ENCODE measurements around the gene CDCA4. TPM values are rescaled to one million over a fixed set of nuclear protein-coding genes. Genes with fewer than 3 reads are reported as not detected.

Gene CDCA4
- total and polyA plus RNA-seq, 7 experiments from 2014 or later = 8.0 to 47.8 (median 13.2) TPM

DNA sequence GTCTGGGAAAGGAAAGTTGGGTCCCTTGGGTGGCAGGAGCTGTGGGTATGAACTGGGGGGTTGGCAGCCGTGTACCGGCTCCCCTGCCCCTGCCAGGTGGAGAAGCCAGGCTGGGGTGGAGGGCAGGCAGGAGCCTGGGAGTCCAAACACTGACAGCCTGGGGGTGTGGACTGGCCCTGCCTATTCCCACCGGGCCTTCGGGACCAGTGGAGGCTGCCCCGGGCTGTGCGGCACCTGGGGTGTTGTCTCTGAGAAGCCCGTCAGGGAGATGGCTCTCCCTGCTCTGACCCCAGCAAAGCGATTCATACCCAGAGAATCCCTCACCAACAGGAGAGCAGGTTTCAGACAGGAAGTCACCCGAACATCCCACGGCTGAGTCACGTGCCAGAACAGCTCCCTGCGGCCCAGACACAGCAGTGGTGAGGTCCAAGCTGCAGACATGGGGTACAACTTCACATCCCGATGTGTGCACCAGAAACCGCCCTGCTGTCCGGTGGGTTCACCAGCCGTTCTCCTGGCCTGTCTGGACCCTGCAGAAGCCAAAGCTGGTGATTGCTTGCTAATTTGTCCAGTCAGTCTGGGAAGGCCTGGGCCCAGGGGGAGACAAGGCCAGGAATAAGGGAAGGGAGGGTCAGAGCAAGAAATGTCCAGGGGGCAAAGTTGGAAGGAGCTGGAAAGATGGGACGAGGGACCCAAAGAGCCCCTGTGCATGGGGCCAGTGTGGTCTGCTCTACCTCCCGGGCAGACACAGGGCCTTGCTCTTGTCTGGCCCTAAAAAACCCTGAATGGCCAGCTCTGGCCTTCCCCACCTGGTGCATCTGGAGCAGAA, 46.5 kb upstream of the CDCA4 start:
- CTCF ChIA-PET = interaction anchor here (0.9 to 3.2 kb wide), 6 partner anchors 9 to 82 kb away, joined by 3 to 16 read pairs (median 4); partner anchors contain the start of gene CLBA1

DNA sequence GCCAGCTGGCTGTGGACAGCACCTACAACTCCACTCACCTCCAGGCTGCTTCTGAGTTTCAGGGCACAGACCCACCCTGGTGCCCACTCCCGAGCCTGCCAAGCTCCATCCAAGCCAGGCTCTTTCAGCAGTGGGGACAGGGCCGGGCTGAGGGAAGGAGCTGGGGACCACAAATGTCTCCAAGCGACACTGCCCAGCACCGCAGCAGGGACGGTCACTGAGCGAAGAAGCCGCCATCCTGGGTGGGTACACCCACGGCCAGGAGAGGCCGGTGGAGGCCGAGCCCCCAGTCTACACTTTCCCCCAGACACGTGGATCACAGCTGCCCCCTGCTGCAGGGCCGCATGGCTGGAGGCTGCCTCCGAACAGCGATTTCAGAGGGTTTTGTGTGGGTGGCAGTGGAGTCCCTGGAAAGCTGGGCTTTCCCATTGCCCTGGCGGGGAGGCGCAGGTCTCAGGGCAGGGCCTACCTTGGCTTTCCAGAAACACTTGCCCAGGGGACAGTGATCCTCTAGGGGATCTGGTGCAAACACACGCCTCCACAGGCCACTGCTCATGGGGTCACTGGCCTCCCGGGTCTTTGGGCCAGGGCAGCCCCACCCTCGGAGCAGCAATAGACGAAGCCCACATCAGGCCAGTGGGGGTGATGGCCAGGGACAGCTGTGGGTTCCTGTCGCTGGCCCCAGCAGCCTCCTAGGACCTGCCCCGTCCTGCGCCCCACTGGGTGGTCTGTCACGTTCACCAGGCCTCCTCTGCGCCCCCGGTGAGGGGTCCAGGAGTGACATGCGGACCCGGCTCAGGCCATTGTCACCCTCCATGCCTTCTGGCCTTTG, 45.6 kb upstream of the CDCA4 start:
- peak in 1 of 9 donors; percentile 12 for DNase-seq
- Histone ChIP-seq H3K9me3 (ENCODE audit: control insufficient read depth in 2 of 3, low read length in 3 of 3) (no peaks in the 10 kb centered on the region), H3K4me1 (ENCODE audit: control insufficient read depth in 2 of 2, insufficient read depth in 2 of 2, low read length in 2 of 2) (peaks cover 59 to 73% of the 10 kb centered on the region in 2 donors), H3K27ac (ENCODE audit: low read depth, low read length) (peak overlapping the region; percentile 96), H3K27me3 (ENCODE audit: control insufficient read depth in 2 of 2, insufficient read depth in 2 of 2, low read length in 2 of 2) (no peaks in the 10 kb centered on the region), H3K4me3 (ENCODE audit: low read length) (peak overlapping the region; percentile 97), H3K36me3 (ENCODE audit: control insufficient read depth in 2 of 3, insufficient read depth in 3 of 3, low read length in 3 of 3) (no peaks in the 10 kb centered on the region)
- no peak for ATAC-seq
- CTCF ChIA-PET = interaction anchor here (0.6 to 3.2 kb wide), 7 partner anchors 8 to 154 kb away, joined by 3 to 16 read pairs (median 4); partner anchors contain the start of gene CLBA1
- no peaks in the 10 kb centered on the region for H3K9me3 Mint-ChIP-seq
- H3K4me1 Mint-ChIP-seq = peaks cover 34 to 86% (median 57%) of the 10 kb centered on the region in 7 donors
- H3K36me3 Mint-ChIP-seq = peaks cover 0 to 13% (median 0%) of the 10 kb centered on the region in 5 donors
- H3K27me3 Mint-ChIP-seq = peaks cover 0 to under 1% (median 0%) of the 10 kb centered on the region in 5 donors
- POLR2A ChIA-PET = interaction anchor here (0.7 to 4.8 kb wide), 15 partner anchors 8 to 234 kb away, joined by 3 to 62 read pairs (median 7); partner anchors contain the start of genes BRF1 and CDCA4
- peak overlapping the region; percentile 82 to 96 (median 90) for H3K4me3 Mint-ChIP-seq
- intact Hi-C loops (cut with micrococcal nuclease) = loop anchor here in 1 of 2 donors (5.0 kb wide), 1 partner anchor 89 kb away; the partner anchor contains the start of gene AHNAK2
- H3K27ac Mint-ChIP-seq = peak overlapping the region; percentile 93 to 99 (median 98)

More for the DNA sequence above, 46.5 kb upstream of the CDCA4 start:
- Histone ChIP-seq H3K27me3 (ENCODE audit: control insufficient read depth in 2 of 2, insufficient read depth in 2 of 2, low read length in 2 of 2) (no peaks in the 10 kb centered on the region), H3K4me3 (ENCODE audit: low read length) (peak overlapping the region; percentile 97), H3K36me3 (ENCODE audit: control insufficient read depth in 2 of 3, insufficient read depth in 3 of 3, low read length in 3 of 3) (no peaks in the 10 kb centered on the region), H3K9me3 (ENCODE audit: control insufficient read depth in 2 of 3, low read length in 3 of 3) (no peaks in the 10 kb centered on the region), H3K27ac (ENCODE audit: low read depth, low read length) (peak overlapping the region; percentile 96), H3K4me1 (ENCODE audit: control insufficient read depth in 2 of 2, insufficient read depth in 2 of 2, low read length in 2 of 2) (peaks cover 53 to 65% of the 10 kb centered on the region in 2 donors)
- intact Hi-C loops (cut with micrococcal nuclease) = loop anchor here in 1 of 2 donors (5.0 kb wide), 1 partner anchor 90 kb away; the partner anchor contains the start of gene AHNAK2
- DNase-seq (peak in 3 of 9 donors; percentile 41 to 64 (median 47)), ATAC-seq (no peak)
- Mint-ChIP-seq H3K27ac (peak overlapping the region; percentile 80 to 99 (median 98)), H3K9me3 (no peaks in the 10 kb centered on the region), H3K27me3 (peaks cover 0 to 7% (median 0%) of the 10 kb centered on the region in 5 donors), H3K4me1 (peaks cover 32 to 83% (median 55%) of the 10 kb centered on the region in 7 donors), H3K36me3 (peaks cover 0 to 8% (median 0%) of the 10 kb centered on the region in 5 donors), H3K4me3 (peak overlapping the region; percentile 12 to 94 (median 66))
- POLR2A ChIA-PET = interaction anchor here (0.5 to 4.8 kb wide), 11 partner anchors 8 to 421 kb away, joined by 3 to 50 read pairs (median 5); partner anchors contain the start of gene CDCA4

DNA sequence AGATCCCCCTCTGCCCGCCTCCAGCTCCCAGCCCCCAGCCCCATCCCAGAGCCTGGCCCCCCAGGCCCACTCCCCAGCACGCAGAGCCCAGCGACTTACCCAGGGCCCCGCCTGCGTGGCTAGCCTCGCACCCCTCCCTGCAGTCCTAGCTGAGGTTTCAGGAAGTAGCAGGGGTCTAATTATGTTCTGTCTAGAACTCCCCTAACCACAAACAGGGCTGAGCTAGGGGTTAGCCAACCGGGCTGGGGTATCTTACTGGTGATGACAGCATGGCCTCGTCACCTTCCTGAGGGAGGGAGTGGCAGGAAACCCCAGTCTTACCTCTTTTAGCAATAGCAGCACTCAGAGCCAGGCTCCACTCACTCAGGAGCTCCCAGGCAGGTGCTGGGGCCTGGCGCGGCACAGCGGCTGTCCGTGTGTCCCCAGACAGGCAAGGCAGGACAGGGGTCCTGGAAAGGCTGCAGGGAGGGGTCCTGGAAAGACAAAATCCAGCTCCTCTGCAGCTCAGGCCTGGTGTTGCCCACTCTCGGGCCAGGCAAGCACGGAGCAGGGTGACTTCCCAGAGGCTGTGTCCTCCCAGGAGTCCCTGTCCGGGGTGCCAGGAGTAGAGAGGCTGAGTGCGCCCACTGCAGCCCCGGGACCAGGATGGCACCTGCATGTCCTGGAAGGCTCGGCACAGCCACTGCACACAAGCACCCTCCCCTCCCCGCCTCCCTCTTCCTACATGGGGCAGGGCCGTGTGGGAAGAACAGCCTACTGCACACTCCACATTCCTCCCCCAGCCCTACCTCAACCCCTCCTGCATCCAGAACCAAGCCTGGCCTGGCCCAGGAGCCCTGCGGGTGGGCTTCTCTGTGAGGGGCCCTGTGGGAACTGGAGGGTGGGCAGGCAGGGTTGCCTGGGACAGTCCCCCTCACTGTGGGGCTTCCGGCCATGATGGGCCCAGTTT, 44.7 kb upstream of the CDCA4 start, which contains the start of gene GPR132:
Gene GPR132 (minus strand): TSS at position 151 of the 949 bp plus-strand sequence. CDS start 10,010 bp downstream, outside the sequence.
- DNase-seq (peak; percentile 73 to 99 (median 96)), ATAC-seq (peak; percentile 93)
- Histone ChIP-seq H3K27me3 (ENCODE audit: control insufficient read depth in 2 of 2, insufficient read depth in 2 of 2, low read length in 2 of 2) (no peaks in the 10 kb centered on the region), H3K27ac (ENCODE audit: low read depth, low read length) (peak within 1 kb of the TSS; percentile 96), H3K4me3 (ENCODE audit: low read length) (peak within 1 kb of the TSS; percentile 97), H3K4me1 (ENCODE audit: control insufficient read depth in 2 of 2, insufficient read depth in 2 of 2, low read length in 2 of 2) (peaks cover 66 to 80% of the 10 kb centered on the region in 2 donors), H3K36me3 (ENCODE audit: control insufficient read depth in 2 of 3, insufficient read depth in 3 of 3, low read length in 3 of 3) (no peaks in the 10 kb centered on the region), H3K9me3 (ENCODE audit: control insufficient read depth in 2 of 3, low read length in 3 of 3) (no peaks in the 10 kb centered on the region)
- Mint-ChIP-seq H3K4me1 (peaks cover 36 to 85% (median 58%) of the 10 kb centered on the region in 7 donors), H3K9me3 (no peaks in the 10 kb centered on the region), H3K4me3 (peak within 1 kb of the TSS; percentile 82 to 96 (median 90)), H3K27me3 (no peaks in the 10 kb centered on the region), H3K27ac (peak within 1 kb of the TSS; percentile 93 to 99 (median 98)), H3K36me3 (peaks cover 0 to 13% (median 0%) of the 10 kb centered on the region in 5 donors)
- CTCF ChIA-PET = interaction anchor here (0.6 to 3.2 kb wide), 5 partner anchors 10 to 125 kb away, joined by 3 to 16 read pairs (median 5); no protein-coding TSS in a partner anchor
- POLR2A ChIA-PET = interaction anchor here (0.6 to 4.8 kb wide), 19 partner anchors 9 to 417 kb away, joined by 3 to 62 read pairs (median 4); partner anchors contain the start of genes BRF1, CDCA4 and CLBA1
- intact Hi-C loops (cut with micrococcal nuclease) = loop anchor here (1.0 to 5.0 kb wide), 11 partner anchors 12 to 425 kb away; partner anchors contain the start of genes CDCA4 (in 2 of the 2), TEDC1 (in 2 of the 2), AHNAK2 (in 1 of the 2) and BRF1 (in 1 of the 2)

- H3K9me3 Mint-ChIP-seq = no peaks in the 10 kb centered on the region
- H3K4me3 ChIP-seq (ENCODE audit: low read length) = peak overlapping the region; percentile 97
Observed at GRCh38 chr14:105064721-105065143, 43.8 kb upstream of the CDCA4 start.

GRCh38 chr14:105064001-105064400, 43.1 kb upstream of the CDCA4 start:
- peak overlapping the region; percentile 96 for H3K27ac ChIP-seq (ENCODE audit: low read depth, low read length)
- Mint-ChIP-seq H3K4me1 (peaks cover 45 to 87% (median 60%) of the 10 kb centered on the region in 7 donors), H3K4me3 (peak overlapping the region; percentile 82 to 96 (median 90)), H3K27ac (peak overlapping the region; percentile 93 to 99 (median 98)), H3K9me3 (no peaks in the 10 kb centered on the region), H3K27me3 (no peaks in the 10 kb centered on the region), H3K36me3 (peaks cover 0 to 16% (median 6%) of the 10 kb centered on the region in 5 donors)
- no peaks in the 10 kb centered on the region for H3K9me3 ChIP-seq (ENCODE audit: control insufficient read depth in 2 of 3, low read length in 3 of 3)
- DNase-seq (peak in 1 of 9 donors; percentile 5), ATAC-seq (no peak)
- H3K4me1 ChIP-seq (ENCODE audit: control insufficient read depth in 2 of 2, insufficient read depth in 2 of 2, low read length in 2 of 2) = peaks cover 70 to 88% of the 10 kb centered on the region in 2 donors
- POLR2A ChIA-PET = interaction anchor here (0.6 to 4.8 kb wide), 3 partner anchors 12 to 945 kb away, joined by 3 to 62 read pairs (median 50); no protein-coding TSS in a partner anchor
- CTCF ChIA-PET = interaction anchor here (0.8 to 6.7 kb wide), 3 partner anchors 23 to 270 kb away, joined by 3 to 39 read pairs (median 5); no protein-coding TSS in a partner anchor
- intact Hi-C loops (cut with micrococcal nuclease) = loop anchor here (2.0 kb wide), 3 partner anchors 23 to 427 kb away; partner anchors contain the start of genes TEDC1 (in 2 of the 2) and BRF1 (in 1 of the 2)
- H3K27me3 ChIP-seq (ENCODE audit: control insufficient read depth in 2 of 2, insufficient read depth in 2 of 2, low read length in 2 of 2) = no peaks in the 10 kb centered on the region
- H3K4me3 ChIP-seq (ENCODE audit: low read length) = peak overlapping the region; percentile 97
- no peaks in the 10 kb centered on the region for H3K36me3 ChIP-seq (ENCODE audit: control insufficient read depth in 2 of 3, insufficient read depth in 3 of 3, low read length in 3 of 3)

More at GRCh38 chr14:105064721-105065143, 43.8 kb upstream of the CDCA4 start:
- POLR2A ChIA-PET = interaction anchor here (0.6 to 4.8 kb wide), 16 partner anchors 8 to 417 kb away, joined by 3 to 62 read pairs (median 4); partner anchors contain the start of genes BRF1, CDCA4 and CLBA1
- Histone ChIP-seq H3K27me3 (ENCODE audit: control insufficient read depth in 2 of 2, insufficient read depth in 2 of 2, low read length in 2 of 2) (no peaks in the 10 kb centered on the region), H3K36me3 (ENCODE audit: control insufficient read depth in 2 of 3, insufficient read depth in 3 of 3, low read length in 3 of 3) (no peaks in the 10 kb centered on the region), H3K4me1 (ENCODE audit: control insufficient read depth in 2 of 2, insufficient read depth in 2 of 2, low read length in 2 of 2) (peaks cover 67 to 81% of the 10 kb centered on the region in 2 donors), H3K9me3 (ENCODE audit: control insufficient read depth in 2 of 3, low read length in 3 of 3) (no peaks in the 10 kb centered on the region), H3K27ac (ENCODE audit: low read depth, low read length) (peak overlapping the region; percentile 96)
- peaks cover 42 to 85% (median 58%) of the 10 kb centered on the region in 7 donors for H3K4me1 Mint-ChIP-seq
- H3K27ac Mint-ChIP-seq = peak overlapping the region; percentile 93 to 99 (median 98)
- CTCF ChIA-PET = interaction anchor here (0.6 to 3.2 kb wide), 4 partner anchors 10 to 124 kb away, joined by 3 to 16 read pairs (median 5); no protein-coding TSS in a partner anchor
- no peak for ATAC-seq
- intact Hi-C loops (cut with micrococcal nuclease) = loop anchor here (1.0 to 5.0 kb wide), 11 partner anchors 13 to 426 kb away; partner anchors contain the start of genes CDCA4 (in 2 of the 2), TEDC1 (in 2 of the 2), AHNAK2 (in 1 of the 2) and BRF1 (in 1 of the 2)
- peak overlapping the region; percentile 82 to 96 (median 90) for H3K4me3 Mint-ChIP-seq
- peaks cover 0 to 13% (median 0%) of the 10 kb centered on the region in 5 donors for H3K36me3 Mint-ChIP-seq
- no peaks in the 10 kb centered on the region for H3K27me3 Mint-ChIP-seq
- no peak for DNase-seq
